Heart left ventricle (tissue), 16 donors: ENCODE results near the gene MPPED2. TPM values are rescaled to one million over a fixed set of nuclear protein-coding genes. Genes with fewer than 3 reads are reported as not detected.

Source experiments
- ATAC-seq, 4 donors: fragments of 200-7000 bp; cut with Tn5 transposase; one replicate each; pipeline ENCODE4 v1.9.1; 2020 to 2022; ENCODE audit warnings: moderate library complexity in 4 of 4, mild to moderate bottlenecking in 3 of 4, moderate number of reproducible peaks in 1 of 4
- DNase-seq, 5 donors: peaks; one replicate each; pipeline ENCODE4 v3.0.0-alpha.2; 2020
- H3K27ac ChIP-seq, 12 donors: fragments of 200-600 bp; sonication (generic) in 4 of 12; one replicate each; pipeline versions ENCODE4 v1.5.0 to v1.8.0; 2016 to 2022; ENCODE audit warnings: mild to moderate bottlenecking in 2 of 12
- H3K27me3 ChIP-seq, 9 donors: fragments of 200-600 bp; sonication (generic) in 2 of 9; one replicate each; pipeline versions ENCODE4 v1.5.1 to v1.8.0; 2016 to 2022; ENCODE audit warnings: mild to moderate bottlenecking in 3 of 9
- H3K36me3 ChIP-seq, 9 donors: fragments of 200-600 bp; sonication (generic) in 2 of 9; one replicate each; pipeline versions ENCODE4 v1.5.0 to v1.8.0; 2018 to 2022; ENCODE audit warnings: mild to moderate bottlenecking in 2 of 9
- H3K4me1 ChIP-seq, 12 donors: fragments of 200-600 bp; sonication (generic) in 4 of 12; one replicate each; pipeline versions ENCODE4 v1.5.0 to v1.8.0; 2016 to 2022; ENCODE audit warnings: mild to moderate bottlenecking in 3 of 12
- H3K4me3 ChIP-seq, 12 donors: fragments of 200-600 bp; sonication (generic) in 4 of 12; one replicate each; pipeline versions ENCODE4 v1.5.0 to v1.8.0; 2017 to 2022; ENCODE audit warnings: mild to moderate bottlenecking in 9 of 12, moderate library complexity in 4 of 12
- H3K9me3 ChIP-seq, 12 donors: fragments of 200-600 bp; sonication (generic) in 4 of 12; one replicate each; pipeline versions ENCODE4 v1.5.0 to v1.8.0; 2016 to 2022; ENCODE audit warnings: mild to moderate bottlenecking in 1 of 12
- CTCF ChIP-seq, 12 donors: fragments of 200-600 bp; sonication (generic) in 4 of 12; IDR thresholded peaks; one replicate each; pipeline versions ENCODE4 v1.5.0 to v1.8.0; 2018 to 2022; ENCODE audit warnings: antibody characterized with exemption in 12 of 12, mild to moderate bottlenecking in 5 of 12
- POLR2A ChIP-seq, 2 donors: fragments of 450-650 bp; IDR thresholded peaks; one replicate each; pipeline ENCODE4 v1.6.1; 2017; ENCODE audit warnings: antibody characterized with exemption in 2 of 2, mild to moderate bottlenecking in 2 of 2, moderate library complexity in 2 of 2
- WGBS, 4 donors: extraction: QIAGEN DNeasy Blood & Tissue Kit in 2 of 4; methylation state at CpG; one replicate each; pipeline versions ENCODE4 v1.1.5 to v1.1.7; 2013 to 2018; 5-methylcytosine and 5-hydroxymethylcytosine counted together
- intact Hi-C, 10 donors: fragments of 100-400 bp; cut with DNase I; formaldehyde crosslinking; loops; one replicate each; pipeline versions ENCODE4 v1.11.1 to v1.14.2; 2022
- polyA plus RNA-seq, 2 donors: library from polyadenylated mRNA; stranded (reverse); fragments of 200-250 nt; gene quantifications; one replicate each; pipeline ENCODE4 v1.2.3, GENCODE V29; 2013
- total RNA-seq, 9 donors: library from RNA; depleted of rRNA in 2 of 9; stranded (reverse); fragments of >200 nt in 2 of 9; fragmentation: NEBNext Ultra II Directional in 3 of 9; extraction: Animal tissue kit (Norgen Biotek cat#: 25700) in 3 of 9; gene quantifications; one replicate each; pipeline versions ENCODE4 v1.1.0 to v1.2.4, GENCODE V29; 2016 to 2023
- donor health status: ischemic (EF 13 %, LVEDD 7.1; RV severe dilation, severe dysfunction).
- donor health status: healthy with polysubstance abuse.
- donor health status: DM: no; HTN: yes; CAD: no.
- donor health status: DM: no; HTN: no; CAD: no.
- donor health status: ischemic (EF 25% LVEDD 6.9; RV normal size, moderate dysfunction).
- donor health status: ischemic (EF 25% LVEDD 5.7; RV mildly dilated, moderate dysfunction).
- donor health status: healthy.
- donor health status: DM: yes; HTN: yes; CAD: no.
- donor health status: ischemic (EF 35%, LVEDD 5.7; RV mildly dilated, moderate dysfunction).
- donor health status: nonischemic (EF 11% LVEDD 7.7; RV severe dilation, severe dysfunction).
- donor health status: DM: yes; HTN: yes; CAD: no.
- donor health status: PGD.
- donor health status: ischemic (EF 29% LVEDD 5.4; RV normal size, mild dysfunction).
- donor health status: nonischemic (EF 23%, LVEDD 6.1; RV moderate dilation, normal function).

MPPED2 gene
- total and polyA plus RNA-seq, 11 donors, result 2.7 to 14.3 (median 8.4) TPM

DNA sequence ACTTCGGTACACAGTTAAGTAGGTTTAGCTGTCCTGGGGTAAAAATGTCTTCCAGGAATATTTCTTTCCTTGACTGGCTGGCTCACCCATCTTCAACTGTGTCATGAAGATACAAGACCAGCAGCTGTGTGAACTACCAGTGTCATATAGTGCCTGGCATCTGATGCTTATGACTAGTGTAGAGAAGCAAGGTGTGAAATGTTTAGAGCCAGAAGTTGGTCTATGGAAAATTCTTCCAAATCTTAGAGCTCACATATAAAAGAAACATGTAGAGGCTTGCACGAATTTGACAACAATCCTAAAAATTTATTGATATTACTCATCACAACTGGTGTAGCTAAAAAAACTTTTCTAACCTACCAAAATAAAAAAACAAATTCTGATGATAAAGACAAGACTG, 208.8 kb downstream of the MPPED2 start:
- H3K4me3 ChIP-seq, result no peak overlapping the region
- H3K9me3 ChIP-seq, result no peaks in the 10 kb centered on the region
- H3K27ac ChIP-seq, result no peak overlapping the region
- H3K36me3 ChIP-seq, result no peaks in the 10 kb centered on the region
- H3K4me1 ChIP-seq, result no peaks in the 10 kb centered on the region
- ATAC-seq (no peak), DNase-seq (no peak)
- no peaks in the 10 kb centered on the region for H3K27me3 ChIP-seq
- 87 to 97% (median 92%) methylated on average over 2 of the region's 2 CpGs for WGBS, 4 donors
- intact Hi-C loops, result no loop called here
- no peak for TF ChIP-seq CTCF (IDR thresholded peaks at IDR 0.05)
- no peak for TF ChIP-seq POLR2A (IDR thresholded peaks at IDR 0.05)

DNA sequence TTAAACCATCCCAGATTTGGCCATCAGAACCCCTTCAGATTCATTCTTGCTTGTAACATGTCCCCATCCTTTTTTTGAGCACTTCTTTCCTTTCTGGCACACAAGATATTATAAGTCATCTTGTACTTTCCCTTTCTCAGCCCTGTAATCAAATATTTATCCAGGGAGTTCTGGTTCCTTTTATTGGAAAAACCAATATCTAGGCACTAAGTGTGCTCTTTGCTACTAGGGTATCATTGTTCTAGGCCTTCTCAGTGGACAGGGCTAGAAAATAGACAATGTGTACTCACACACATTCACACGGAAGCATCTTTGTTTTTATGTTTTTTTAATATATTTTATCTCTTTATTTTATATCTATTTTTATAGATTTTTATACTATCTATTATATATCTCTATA, 216.0 kb downstream of the MPPED2 start:
- DNase-seq, result no peak
- Histone ChIP-seq H3K9me3 (no peaks in the 10 kb centered on the region), H3K36me3 (no peaks in the 10 kb centered on the region), H3K27me3 (no peaks in the 10 kb centered on the region), H3K4me3 (no peak overlapping the region), H3K27ac (no peak overlapping the region), H3K4me1 (no peaks in the 10 kb centered on the region)
- 89 to 98% (median 93%) methylated on average over 1 of the region's 1 CpG for WGBS, 4 donors
- intact Hi-C loops, result no loop called here
- no peak for TF ChIP-seq CTCF (IDR thresholded peaks at IDR 0.05)
- no peak for TF ChIP-seq POLR2A (IDR thresholded peaks at IDR 0.05)
- ATAC-seq, result no peak

DNA sequence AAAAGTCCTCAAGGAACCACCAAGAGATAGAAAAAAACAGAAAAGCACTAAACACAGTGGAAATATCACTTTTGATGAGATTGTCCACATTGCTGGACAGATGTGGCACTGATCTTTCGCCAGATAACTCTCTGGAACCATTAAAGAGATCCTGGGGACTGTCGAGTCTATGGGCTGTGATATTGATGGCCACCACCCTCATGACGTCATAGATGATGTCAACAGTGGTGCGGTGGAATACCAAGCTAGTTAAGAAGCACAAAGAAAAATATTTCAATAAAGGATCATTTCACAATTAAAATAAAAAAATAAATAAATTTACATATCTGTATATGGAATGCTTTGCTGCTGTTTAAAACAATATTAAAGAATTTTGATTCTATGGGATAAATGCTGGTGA, 217.8 kb downstream of the MPPED2 start:
- H3K9me3 ChIP-seq, result no peaks in the 10 kb centered on the region
- no peak overlapping the region for H3K27ac ChIP-seq
- H3K27me3 ChIP-seq, result no peaks in the 10 kb centered on the region
- 88 to 94% (median 91%) methylated on average over 4 of the region's 4 CpGs for WGBS, 4 donors
- TF ChIP-seq CTCF (IDR thresholded peaks at IDR 0.05) (no peak), POLR2A (IDR thresholded peaks at IDR 0.05) (no peak)
- intact Hi-C loops, result no loop called here
- H3K4me3 ChIP-seq, result no peak overlapping the region
- DNase-seq, result no peak
- peaks cover 0 to 12% (median 0%) of the 10 kb centered on the region in 12 donors for H3K4me1 ChIP-seq
- no peaks in the 10 kb centered on the region for H3K36me3 ChIP-seq
- no peak for ATAC-seq

- no peak for ATAC-seq
- Histone ChIP-seq H3K27me3 (no peaks in the 10 kb centered on the region), H3K4me1 (peaks cover 0 to 12% (median 0%) of the 10 kb centered on the region in 12 donors), H3K9me3 (no peaks in the 10 kb centered on the region), H3K36me3 (no peaks in the 10 kb centered on the region), H3K4me3 (no peak overlapping the region), H3K27ac (no peak overlapping the region)
- no peak for DNase-seq
- WGBS, 4 donors, result 95 to 98% (median 96%) methylated on average over 3 of the region's 3 CpGs
- intact Hi-C loops, result no loop called here
- TF ChIP-seq CTCF (IDR thresholded peaks at IDR 0.05) (no peak), POLR2A (IDR thresholded peaks at IDR 0.05) (no peak)
Measured at GRCh38 chr11:30365793-30366517, 220.2 kb downstream of the MPPED2 start.
